WTC11 (cell line): ENCODE results near the gene PNCK.

Experiments used
- ESRRA ChIP-seq: sonication (generic); formaldehyde crosslinking; IDR thresholded peaks from 2 replicates; pipeline ENCODE4 v1.8.1; 2022; ENCODE audit warnings: mild to moderate bottlenecking, missing genetic modification reagents, borderline replicate concordance
- NFYB ChIP-seq: sonication (generic); formaldehyde crosslinking; conservative IDR thresholded peaks from 2 replicates; pipeline ENCODE4 v1.8.0; 2022; ENCODE audit warnings: low read depth, missing genetic modification reagents
- SP1 ChIP-seq: sonication (generic); formaldehyde crosslinking; conservative IDR thresholded peaks from 2 replicates; pipeline ENCODE4 v1.8.1; 2022; ENCODE audit warnings: missing genetic modification reagents
- TF ChIP-seq, protein P1 (sequence below): sonication (generic); formaldehyde crosslinking; IDR thresholded peaks from 2 replicates; pipeline ENCODE4 v1.8.0; 2022; ENCODE audit warnings: mild to moderate bottlenecking, missing genetic modification reagents

- no peak for TF ChIP-seq NFYB (CRISPR knock-in tag)
- no peak for TF ChIP-seq ESRRA (CRISPR knock-in tag)
- TF ChIP-seq, protein P1, sequence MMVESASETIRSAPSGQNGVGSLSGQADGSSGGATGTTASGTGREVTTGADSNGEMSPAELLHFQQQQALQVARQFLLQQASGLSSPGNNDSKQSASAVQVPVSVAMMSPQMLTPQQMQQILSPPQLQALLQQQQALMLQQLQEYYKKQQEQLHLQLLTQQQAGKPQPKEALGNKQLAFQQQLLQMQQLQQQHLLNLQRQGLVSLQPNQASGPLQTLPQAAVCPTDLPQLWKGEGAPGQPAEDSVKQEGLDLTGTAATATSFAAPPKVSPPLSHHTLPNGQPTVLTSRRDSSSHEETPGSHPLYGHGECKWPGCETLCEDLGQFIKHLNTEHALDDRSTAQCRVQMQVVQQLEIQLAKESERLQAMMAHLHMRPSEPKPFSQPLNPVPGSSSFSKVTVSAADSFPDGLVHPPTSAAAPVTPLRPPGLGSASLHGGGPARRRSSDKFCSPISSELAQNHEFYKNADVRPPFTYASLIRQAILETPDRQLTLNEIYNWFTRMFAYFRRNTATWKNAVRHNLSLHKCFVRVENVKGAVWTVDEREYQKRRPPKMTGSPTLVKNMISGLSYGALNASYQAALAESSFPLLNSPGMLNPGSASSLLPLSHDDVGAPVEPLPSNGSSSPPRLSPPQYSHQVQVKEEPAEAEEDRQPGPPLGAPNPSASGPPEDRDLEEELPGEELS (CRISPR knock-in tag) = no peak
- TF ChIP-seq SP1 (CRISPR knock-in tag) = no peak
These were observed 14.9 kb upstream of the PNCK start for GRCh38 chrX:153688506-153688905.
